Stimulated activated CD8-positive, alpha-beta memory T cell treated with anti-CD3 and anti-CD28 coated beads, Interleukin-15, amount 100 ng/mL, for 4 hours (primary cell): Measurements from ENCODE around the gene SH3GL1.
"Not testable (repeated sequence)": the region's sequence is repeated elsewhere in the genome, so short reads cannot be mapped to it uniquely, and the experiment has no call there.

Source experiments
- DNase-seq, 2 donors: peaks; one replicate each; pipeline ENCODE4 v3.0.0-alpha.2; 2020; ENCODE audit warnings: low read depth in 2 of 2

Gene SH3GL1

GRCh38 chr19:4362831-4363545, 37.4 kb downstream of the SH3GL1 start:
- DNase-seq, result no peak

GRCh38 chr19:4362101-4362828, 38.1 kb downstream of the SH3GL1 start:
- no peak for DNase-seq

- DNase-seq, result no peak
These were observed 38.9 kb downstream of the SH3GL1 start for GRCh38 chr19:4361152-4362046.

GRCh38 chr19:4360641-4361151, 39.7 kb downstream of the SH3GL1 start:
- DNase-seq, result no peak

GRCh38 chr19:4360081-4360569, 40.2 kb downstream of the SH3GL1 start:
- no peak for DNase-seq

- DNase-seq, result no peak
These were observed 40.7 kb downstream of the SH3GL1 start for GRCh38 chr19:4359627-4360000.

- no peak for DNase-seq
These were observed 41.4 kb downstream of the SH3GL1 start for GRCh38 chr19:4358709-4359626.

GRCh38 chr19:4357921-4358326, 42.4 kb downstream of the SH3GL1 start:
- DNase-seq, result no peak

GRCh38 chr19:4357095-4357797, 43.1 kb downstream of the SH3GL1 start:
- DNase-seq, result no peak

GRCh38 chr19:4354897-4355296, 45.5 kb downstream of the SH3GL1 start:
- no peak for DNase-seq

GRCh38 chr19:4354282-4354681, 46.1 kb downstream of the SH3GL1 start:
- no peak for DNase-seq

GRCh38 chr19:4352701-4353121, 47.6 kb downstream of the SH3GL1 start:
- DNase-seq, result peak; percentile 23 to 43

GRCh38 chr19:4350726-4351125, 49.6 kb downstream of the SH3GL1 start:
- no peak for DNase-seq

GRCh38 chr19:4350111-4350510, 50.2 kb downstream of the SH3GL1 start:
- no peak for DNase-seq

GRCh38 chr19:4349225-4349624, 51.1 kb downstream of the SH3GL1 start:
- not testable (repeated sequence) for DNase-seq

- no peak for DNase-seq
These were observed 52.8 kb downstream of the SH3GL1 start for GRCh38 chr19:4347521-4347920.

GRCh38 chr19:4346020-4346383, 54.3 kb downstream of the SH3GL1 start:
- DNase-seq, result no peak

- no peak for DNase-seq
These were observed 54.9 kb downstream of the SH3GL1 start for GRCh38 chr19:4345342-4346019.
